Measurements from ENCODE around the gene SYK.
A peak's percentile ranks its signal among the peaks of the same experiment; 100 is the strongest.
"Not testable (repeated sequence)": the region's sequence is repeated elsewhere in the genome, so short reads cannot be mapped to it uniquely, and the experiment has no call there.

The SYK gene

DNA sequence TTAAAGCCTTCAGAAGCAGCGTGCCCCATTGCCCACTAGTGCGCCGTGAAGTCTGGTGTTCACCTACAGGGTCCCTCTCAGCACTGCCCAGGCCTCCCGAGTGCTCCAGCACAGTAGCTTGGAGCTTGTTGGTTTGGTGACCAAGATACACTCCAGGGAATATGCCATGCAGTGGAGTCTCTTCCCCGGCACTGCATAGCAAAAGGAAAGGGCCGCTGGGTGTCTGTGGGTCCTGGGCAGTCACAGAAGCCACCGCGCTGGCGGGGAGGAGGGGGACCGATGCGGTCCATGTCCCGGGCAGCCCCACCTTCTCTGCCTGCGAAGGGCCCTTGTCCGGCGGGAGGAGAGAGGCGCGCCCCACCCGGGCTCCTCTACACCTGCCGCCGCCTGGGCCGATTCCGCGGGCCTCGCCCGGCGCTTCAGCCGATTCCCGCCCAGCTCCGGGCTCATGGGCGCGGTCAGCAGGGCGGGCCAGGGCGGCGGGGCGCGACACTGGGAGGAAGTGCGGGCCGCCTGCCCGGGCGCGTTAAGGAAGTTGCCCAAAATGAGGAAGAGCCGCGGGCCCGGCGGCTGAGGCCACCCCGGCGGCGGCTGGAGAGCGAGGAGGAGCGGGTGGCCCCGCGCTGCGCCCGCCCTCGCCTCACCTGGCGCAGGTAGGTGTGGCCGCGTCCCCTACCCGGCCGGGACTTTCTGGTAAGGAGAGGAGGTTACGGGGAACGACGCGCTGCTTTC, at the start of gene SYK:
Gene SYK (plus strand): TSS at position 579 of the 732 bp plus-strand sequence. CDS start 42,080 bp downstream, outside the sequence.
- DNase-seq = peak; percentile 93

DNA sequence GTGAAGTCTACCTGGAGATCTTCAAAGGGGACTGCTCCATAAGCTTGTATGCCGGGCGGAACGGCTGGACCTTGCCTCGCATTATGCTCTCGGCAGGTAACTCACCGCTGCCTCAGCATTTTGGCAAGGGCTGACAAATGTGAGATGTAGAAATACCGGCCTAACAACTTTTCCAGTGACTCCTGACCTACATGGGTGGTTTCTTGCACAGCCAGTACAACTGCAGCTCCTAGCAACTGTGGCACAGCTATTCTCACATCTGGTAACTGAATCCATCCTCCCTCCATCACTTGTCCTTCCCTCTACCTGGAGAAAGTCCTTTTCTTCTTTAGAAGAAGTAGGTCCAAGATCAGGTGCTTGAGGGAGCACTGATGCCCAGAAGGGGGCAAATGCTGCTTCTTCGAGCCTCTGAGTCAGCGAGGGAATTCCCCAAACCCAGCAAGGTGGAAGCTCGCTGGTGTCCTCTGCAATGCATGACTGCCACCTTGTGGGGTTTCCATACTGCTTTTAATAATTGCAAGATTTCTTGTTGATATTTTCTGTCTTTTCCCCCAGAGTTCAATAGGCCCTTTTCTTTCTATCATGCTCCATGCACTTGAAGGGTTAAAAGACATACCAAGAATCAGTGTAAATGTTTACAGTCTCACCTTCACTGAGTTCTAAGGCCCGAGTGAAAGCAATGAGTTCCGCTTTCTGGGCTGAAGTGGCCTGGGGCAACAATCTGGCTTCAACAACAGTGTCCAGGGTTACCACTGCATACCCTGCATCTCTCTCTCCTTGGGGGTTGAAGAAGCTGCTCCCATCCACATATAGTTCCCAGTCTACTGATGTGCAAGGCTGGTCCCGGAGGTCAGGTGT, 45.9 kb upstream of the SYK start:
- DNase-seq = peak; percentile 76

DNA sequence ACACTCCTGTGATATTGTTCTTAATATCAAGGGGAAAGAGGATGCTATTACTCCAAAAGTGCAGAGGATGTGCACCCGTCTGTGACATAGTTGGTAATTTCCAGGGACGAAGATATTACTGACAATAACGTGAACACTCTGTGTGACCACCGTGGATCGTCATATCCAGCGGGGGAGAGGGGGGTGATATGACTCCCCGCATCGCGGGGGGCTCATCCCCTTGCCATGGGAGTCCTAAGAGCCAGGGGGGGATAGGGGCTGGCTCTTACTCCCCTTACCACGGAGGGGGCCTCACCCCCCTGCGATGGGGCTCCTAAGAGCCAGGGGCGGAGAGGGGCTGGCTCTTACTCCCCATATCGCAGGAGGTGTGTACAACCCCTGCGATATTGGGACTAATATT, 41.0 kb upstream of the SYK start:
- not testable (repeated sequence) for DNase-seq

DNA sequence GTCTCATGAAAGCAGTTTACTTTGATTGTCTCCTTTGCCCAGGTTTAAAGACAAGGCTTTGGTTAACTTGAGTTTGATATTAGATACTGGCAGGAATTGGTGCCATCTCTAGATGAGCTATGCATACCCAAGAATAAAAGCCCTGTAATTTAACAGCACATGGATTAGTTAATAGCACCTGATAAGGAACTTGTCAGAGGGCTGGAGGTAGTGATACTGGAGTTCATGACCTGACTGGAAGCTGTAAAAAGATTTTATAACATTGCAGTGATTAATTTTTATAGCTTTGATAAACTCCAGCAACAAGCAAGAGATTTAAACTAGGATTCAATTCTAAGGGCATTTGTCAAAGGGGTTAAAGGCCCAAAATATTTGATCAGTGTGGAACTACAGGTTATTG, 34.9 kb upstream of the SYK start:
- DNase-seq = no peak

DNA sequence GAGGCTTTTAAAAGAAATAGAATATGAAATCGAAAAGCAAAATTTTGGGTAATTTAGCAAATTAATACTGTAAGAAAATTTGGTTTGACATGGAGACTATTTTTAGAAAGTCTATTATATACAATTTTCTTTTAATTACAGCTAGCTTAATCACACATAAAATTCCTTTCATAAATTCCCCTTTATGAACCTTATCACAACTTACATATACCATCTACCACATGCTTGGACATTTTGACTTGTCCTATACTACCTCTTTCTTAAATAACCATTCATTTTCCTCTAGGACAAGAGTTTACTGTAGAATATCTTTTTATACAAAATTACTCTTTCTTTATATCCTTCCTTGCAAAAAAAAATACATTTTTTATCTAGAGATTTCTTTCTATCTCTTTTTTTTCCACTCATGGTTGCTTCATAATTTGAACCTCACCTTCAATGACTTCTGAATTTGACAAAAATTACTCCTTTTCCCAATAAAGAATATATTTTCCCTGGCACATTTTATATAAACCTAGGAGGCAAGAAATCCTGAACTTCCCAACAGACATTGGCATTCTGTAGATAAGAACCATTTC, 34.0 kb upstream of the SYK start:
- peak; percentile 39 for DNase-seq

DNA sequence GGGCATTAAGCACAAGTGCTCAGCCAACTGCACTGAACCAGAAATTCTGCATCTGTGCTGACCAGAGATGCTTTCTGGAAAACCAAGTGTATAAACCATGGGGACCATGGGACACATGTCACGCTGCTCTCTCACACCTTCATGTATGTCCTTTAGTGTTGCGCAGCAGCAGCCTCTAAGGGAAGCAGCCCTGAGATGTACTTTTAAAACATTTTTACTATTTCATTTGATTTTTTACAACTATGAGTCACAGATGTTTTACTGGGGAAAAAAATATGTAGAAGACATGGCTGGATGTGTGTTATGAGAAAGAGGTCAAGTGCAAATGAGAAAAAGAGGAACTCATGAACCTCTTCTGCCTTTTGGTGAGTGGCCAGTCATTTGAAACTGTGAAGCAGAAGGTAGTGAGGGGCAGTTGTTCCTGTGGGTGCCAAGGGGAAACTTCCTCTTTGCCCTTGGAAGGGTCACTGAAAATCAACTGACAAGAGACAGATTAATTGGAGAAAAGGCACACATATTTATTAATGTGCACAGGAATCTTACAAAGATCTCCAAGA, 31.4 kb upstream of the SYK start:
- DNase-seq = no peak

DNA sequence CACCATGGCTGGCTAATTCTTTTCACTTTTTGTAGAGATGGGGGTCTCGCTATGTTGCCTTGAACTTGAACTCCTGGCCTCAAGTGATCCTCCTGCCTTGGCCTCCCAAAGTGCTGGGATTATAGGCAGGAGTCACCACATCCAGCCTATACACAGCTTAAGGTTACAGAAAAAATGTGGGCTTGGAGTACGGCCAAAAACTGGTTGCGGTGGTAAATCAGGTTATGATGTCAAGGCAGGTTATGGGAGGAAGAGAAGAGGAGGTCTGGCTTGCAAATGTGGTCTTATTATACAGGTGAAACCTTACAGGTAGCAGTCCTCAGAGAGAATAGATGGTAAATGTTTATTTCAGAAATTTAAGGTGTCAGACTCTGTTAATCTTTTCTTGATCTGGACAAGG, 30.7 kb upstream of the SYK start:
- no peak for DNase-seq

DNA sequence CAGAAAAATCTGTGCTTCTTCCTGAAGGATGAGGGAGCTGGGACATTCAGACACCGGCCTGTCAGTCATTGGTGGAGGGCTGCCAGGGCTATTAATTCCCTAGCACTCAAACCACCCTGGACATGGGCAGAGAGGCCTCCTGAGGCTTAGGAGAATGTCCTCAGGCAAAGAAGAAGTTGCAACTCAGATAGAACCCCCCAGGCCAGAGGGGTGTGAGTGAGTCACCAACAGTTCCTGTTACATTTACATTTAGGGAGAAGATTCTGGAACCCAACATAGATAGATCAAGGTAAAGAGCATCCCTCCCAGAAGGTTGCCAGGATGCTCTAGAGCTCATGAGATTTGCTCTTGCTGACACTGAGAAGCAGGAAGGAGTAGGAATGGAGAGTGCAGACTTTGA, 29.2 kb upstream of the SYK start:
- no peak for DNase-seq

DNA sequence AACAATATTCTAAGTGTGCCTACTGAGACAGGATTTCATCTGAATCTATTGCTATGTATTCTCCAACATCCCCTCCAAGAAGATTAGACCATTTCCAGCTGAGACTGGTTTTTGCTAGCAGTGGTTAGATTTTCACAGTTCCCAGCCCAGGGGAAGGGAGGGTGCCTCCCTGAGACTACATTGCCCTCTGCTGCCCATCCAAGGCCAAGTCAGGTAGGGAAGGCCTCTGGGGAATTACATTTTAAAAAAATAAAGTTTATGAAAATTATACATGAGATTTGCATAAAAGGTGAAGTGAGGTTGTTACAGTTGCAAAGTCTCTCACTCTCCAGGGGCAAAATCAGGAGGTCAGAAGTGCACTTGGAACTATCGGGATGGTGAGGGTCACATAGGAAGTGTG, 28.0 kb upstream of the SYK start:
- peak; percentile 61 for DNase-seq

DNA sequence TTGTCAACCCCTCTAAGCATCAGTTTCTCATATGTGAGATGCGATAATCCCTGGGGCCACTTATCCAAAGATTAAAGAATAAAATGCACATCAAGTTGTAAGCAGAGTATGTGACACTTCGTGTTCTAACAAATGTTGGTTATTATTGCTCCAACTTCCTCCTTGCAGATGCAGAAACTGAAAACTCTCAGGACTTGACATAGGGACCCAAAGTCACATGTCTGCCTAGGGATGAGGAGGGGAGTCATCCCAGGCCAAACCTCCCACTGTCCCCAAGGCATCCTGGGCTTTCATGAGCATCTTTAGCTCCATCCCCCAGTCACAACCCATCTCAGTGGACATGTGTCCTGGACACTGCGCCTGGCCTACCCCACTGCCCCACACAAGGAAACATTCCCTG, 27.5 kb upstream of the SYK start:
- no peak for DNase-seq

DNA sequence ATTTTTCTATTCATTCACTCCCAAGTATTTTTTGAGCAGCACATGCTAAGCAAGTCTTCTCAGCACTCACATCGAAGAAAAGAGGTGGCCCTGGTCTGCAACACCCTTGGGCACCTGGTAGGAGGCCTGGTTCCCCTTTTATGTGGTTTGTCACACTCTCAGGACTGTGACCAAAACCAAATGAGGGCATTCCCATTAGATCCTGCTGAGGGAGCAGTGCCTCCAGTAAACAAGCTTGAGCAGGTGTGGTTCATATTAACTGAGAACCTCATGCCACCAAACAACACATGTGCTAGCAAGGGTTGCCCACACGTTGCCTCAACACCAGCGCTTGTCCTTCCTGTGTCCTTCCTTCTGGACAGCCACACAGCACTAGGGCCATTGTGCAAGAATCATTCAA, 26.9 kb upstream of the SYK start:
- DNase-seq = peak; percentile 49

DNA sequence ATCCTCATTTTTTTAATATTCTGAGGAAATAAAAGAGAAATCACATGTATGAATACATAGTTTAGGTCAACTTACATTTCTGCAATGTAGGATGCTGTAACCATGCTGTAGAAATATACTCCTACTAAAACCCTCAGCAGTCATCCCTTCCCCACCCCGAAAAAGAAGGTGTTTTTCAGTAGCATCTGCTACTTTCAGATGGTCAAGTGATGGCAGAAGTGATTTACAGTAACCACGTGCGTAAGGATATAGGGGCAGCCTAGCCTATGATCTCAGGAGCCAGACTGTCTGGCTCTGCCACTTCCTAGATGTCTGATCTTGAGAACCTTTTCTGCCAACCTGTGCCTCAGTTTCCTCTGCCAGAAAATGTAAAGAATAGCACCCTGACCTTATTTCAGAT, 26.0 kb upstream of the SYK start:
- peak; percentile 16 for DNase-seq

DNA sequence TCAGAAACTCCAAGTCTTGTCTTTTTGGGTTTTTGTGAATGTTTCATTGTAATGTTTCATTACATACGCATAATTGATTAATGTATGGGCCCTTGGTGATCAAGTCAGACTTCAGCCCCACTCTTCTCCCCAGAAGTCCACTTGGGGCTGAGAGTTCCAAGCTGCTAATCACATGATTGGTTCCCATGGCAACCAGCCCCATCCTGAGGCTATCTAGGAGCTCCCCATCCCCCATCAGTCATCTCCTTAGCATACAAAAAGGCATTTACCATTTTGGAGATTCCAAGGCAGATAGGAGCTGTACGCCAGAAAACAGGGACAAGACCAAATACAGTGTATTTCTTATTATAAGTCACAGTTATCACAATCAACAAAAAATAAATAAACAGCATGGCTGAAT, 22.9 kb upstream of the SYK start:
- DNase-seq = peak; percentile 49

DNA sequence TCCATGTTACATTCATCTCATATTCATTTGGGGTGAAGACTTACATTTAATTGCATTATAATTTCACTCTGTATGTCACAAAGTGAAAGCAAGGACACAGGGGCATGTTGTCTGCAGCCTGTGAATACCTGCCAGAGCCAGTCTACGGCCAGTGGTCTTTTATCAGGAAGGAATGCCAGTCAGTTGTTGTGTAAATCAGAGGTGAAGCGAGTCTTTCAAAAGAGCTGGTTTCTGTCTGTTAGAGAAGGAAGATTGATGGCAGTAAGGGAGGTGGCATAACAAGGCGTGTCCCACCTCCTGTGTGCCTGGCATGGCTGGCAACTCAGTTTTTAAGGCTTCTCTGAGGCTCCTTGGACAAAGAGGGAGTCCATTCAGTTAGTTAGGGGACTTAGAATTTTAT, 18.1 kb upstream of the SYK start:
- peak; percentile 62 for DNase-seq

DNA sequence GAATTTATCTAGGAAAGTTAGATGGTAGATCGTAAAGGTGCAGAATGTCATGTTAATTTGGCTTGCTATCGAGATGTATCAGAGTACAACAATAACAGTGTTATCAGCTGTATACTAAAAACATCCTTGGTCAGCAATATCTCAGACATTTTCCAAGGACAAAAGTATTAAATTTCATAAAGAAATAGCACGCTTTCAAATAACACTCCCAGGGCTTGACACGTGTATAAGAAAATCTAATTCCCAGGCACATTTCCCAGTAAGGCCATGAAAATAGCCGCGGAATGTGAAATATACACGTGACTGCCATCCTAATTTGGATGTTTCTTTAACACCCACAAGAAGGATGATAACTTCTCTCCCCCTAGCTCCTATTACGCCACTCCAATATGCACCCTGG, 17.7 kb upstream of the SYK start:
- no peak for DNase-seq

DNA sequence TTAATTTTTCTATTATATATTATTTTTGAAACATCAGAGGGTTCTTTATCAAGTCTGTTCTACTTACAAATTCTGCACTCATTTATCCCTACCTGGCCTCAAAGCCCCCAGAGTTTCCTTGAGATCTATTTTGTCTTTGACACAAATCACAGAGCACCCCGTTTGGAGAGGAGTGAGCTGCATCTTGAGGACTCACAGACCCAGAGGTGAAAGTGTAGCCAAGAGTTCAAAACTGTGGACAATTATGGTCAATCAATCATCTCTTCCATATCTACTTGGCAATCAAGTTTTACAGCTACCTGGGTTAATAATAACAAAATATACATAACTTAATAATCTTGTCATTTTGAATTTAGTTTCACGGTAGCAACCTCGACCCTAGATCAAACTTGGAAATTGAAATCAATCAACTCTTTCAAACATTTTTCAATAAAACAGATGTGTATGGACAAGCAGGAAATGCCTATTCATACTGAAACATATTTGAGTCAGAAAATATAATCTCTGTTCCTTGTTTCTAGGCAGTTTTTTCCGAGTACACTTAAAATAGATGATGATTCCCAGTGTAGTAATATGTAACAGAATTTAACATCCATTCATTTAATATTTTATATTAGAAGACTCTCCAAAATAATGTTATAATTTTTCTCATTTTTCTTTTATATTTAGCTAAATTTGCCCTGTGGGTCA, 13.7 kb upstream of the SYK start:
- DNase-seq = no peak

DNA sequence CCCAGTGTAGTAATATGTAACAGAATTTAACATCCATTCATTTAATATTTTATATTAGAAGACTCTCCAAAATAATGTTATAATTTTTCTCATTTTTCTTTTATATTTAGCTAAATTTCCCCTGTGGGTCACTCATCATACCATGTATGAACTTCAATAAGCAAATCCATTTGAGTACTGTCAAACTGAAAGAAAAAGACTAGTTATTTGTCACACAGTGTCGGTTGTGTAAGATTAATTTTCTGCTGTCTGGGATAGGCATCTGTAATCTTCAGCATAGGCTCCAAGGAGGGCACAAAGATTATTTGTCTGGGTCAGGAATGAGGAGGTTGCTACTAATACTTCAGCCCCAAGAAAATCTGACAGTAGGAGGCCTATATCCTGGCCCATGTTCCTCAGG, 13.1 kb upstream of the SYK start:
- not testable (repeated sequence) for DNase-seq

DNA sequence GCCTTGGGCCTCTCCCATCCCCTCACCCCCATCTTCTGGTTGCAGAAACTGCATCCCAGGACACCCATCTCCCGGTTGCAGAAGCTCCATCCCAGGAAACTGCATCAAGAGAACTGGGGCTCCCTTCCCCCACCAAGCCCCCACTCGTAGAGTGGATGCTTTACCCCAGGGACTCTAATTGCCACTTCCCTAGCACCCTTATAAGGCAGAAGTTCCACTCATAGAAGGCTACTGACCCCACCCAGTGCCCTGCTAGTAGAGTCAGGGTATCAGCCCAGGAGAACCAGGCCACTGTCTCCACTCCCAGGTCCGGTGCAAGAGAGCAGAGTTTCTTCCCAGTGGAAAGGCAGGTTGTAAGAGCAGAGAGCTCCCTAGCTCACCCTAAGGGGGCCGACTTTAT, 12.2 kb upstream of the SYK start:
- DNase-seq = no peak

DNA sequence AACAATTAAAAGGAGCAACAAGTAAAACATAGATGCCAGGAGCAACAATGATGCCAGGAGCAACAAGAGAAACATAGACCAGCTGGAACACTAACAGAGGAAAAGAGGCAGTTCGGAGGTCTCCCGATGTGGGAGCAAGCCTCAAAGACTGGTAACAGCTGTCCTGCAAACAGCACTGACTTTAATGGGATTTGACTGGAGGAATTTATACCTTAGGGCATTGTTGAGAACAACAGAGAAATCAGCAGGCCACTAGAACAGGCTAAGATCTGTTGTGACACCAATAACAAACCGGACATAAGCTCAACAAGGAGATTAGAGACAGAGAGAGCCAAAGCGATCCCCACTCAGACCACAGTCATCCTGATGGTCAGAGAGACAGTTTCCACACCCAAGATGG, 11.8 kb upstream of the SYK start:
- no peak for DNase-seq

DNA sequence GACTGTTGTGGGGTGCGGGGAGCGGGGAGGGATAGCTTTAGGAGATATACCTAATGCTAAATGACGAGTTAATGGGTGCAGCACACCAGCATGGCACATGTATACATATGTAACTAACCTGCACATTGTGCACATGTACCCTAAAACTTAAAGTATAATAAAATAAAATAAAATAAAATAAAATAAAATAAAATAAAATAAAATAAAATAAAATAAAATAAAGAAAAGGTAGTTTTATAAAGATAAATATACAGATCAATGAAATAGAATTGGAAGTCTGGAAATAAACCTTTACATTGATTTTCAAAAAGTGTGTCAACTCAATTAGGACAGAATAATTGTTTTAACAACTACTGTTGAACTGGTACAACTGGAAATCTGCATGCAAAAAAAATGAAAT, 8.6 kb upstream of the SYK start:
- not testable (repeated sequence) for DNase-seq

DNA sequence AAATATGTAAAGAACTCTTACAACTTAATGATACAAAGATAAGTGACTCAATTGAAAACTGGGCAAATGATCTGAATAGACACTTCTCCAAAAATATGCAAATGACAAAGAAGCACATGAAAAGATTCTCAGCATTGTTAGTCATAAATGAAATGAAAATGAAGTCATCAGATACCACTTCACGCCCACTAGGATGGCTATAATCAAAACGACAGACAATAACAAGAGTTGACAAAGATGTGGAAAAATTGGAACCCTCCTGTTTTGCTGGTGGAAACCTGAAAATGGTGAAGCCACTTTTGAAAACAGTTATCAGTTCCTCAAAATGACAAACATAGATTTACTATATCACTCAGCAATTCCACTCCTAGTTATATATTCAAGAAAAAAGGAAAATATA, 7.9 kb upstream of the SYK start:
- DNase-seq = no peak

DNA sequence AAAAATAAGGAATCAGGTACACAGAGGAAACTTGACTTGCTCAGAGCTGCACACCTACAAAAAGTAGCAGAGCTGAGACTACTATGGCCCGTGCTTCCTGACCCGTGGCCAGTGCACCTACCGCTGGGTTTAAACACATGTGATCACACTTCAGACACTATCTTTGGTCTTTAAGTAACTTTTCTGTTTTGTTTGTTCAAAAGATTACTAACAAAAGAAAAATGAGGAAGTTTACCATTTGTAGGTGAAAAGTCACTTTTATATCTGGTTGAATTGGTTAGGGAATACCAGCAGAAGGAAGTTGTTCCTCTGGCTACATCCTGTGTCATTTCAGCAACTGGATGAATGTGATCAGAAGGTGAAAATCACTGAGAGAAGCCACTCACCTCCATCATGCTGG, 6.5 kb upstream of the SYK start:
- DNase-seq = no peak

DNA sequence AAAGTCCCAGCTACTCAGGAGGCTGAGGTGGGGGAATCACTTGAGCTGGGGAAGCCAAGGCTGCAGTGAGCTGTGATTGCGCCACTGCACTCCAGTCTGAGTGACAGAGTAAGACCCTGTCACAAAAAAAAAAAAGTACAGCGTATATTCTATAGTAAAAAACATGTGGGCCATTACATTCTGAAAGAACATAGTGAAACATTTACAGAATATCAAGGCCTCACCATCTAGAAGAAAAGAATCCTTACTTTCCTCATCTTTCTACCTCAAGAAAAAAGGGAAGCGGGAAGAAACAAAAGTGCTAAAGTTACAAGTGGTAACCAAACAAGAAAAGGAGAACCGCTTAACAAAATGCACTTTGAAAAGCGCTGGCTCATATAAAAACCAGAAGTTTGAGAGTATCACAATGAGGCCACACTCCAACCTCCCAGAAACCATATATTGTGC, 5.7 kb upstream of the SYK start:
- no peak for DNase-seq
